ENCODE results near the gene OTUD6A.
"Not testable (repeated sequence)": the region's sequence is repeated elsewhere in the genome, so short reads cannot be mapped to it uniquely, and the experiment has no call there.

Gene OTUD6A

GRCh38 chrX:70049406-70049805, 12.9 kb upstream of the OTUD6A start:
- DNase-seq (ENCODE audit: low read depth) = no peak

- no peak for DNase-seq (ENCODE audit: low read depth)
These were observed 12.3 kb upstream of the OTUD6A start, which contains the start of gene AWAT2 for GRCh38 chrX:70049925-70050324. Gene AWAT2, minus strand, starts transcription at chrX:70049938. Its CDS starts 6 bp downstream, at chrX:70049932.

- no peak for DNase-seq (ENCODE audit: low read depth)
These were observed 9.2 kb upstream of the OTUD6A start for GRCh38 chrX:70052895-70053615.

GRCh38 chrX:70054391-70054790, 7.9 kb upstream of the OTUD6A start:
- no peak for DNase-seq (ENCODE audit: low read depth)

GRCh38 chrX:70062961-70063550, 799 bp downstream of the OTUD6A start:
- DNase-seq (ENCODE audit: low read depth) = no peak

GRCh38 chrX:70066646-70067045, 4.4 kb downstream of the OTUD6A start:
- DNase-seq (ENCODE audit: low read depth) = no peak

- DNase-seq (ENCODE audit: low read depth) = no peak
These were observed 17.0 kb downstream of the OTUD6A start for GRCh38 chrX:70079297-70079696.

GRCh38 chrX:70079870-70080269, 17.6 kb downstream of the OTUD6A start:
- DNase-seq (ENCODE audit: low read depth) = no peak

GRCh38 chrX:70082723-70083122, 20.5 kb downstream of the OTUD6A start:
- DNase-seq (ENCODE audit: low read depth) = no peak

GRCh38 chrX:70084592-70085240, 22.5 kb downstream of the OTUD6A start:
- no peak for DNase-seq (ENCODE audit: low read depth)

GRCh38 chrX:70087857-70088630, 25.8 kb downstream of the OTUD6A start:
- no peak for DNase-seq (ENCODE audit: low read depth)

- no peak for DNase-seq (ENCODE audit: low read depth)
These were observed 26.5 kb downstream of the OTUD6A start for GRCh38 chrX:70088751-70089150.

- peak; percentile 54 for DNase-seq (ENCODE audit: low read depth)
These were observed 27.5 kb downstream of the OTUD6A start for GRCh38 chrX:70089604-70090297.

- no peak for DNase-seq (ENCODE audit: low read depth)
These were observed 30.0 kb downstream of the OTUD6A start for GRCh38 chrX:70092247-70092646.

GRCh38 chrX:70096052-70096451, 33.8 kb downstream of the OTUD6A start:
- DNase-seq (ENCODE audit: low read depth) = no peak

- no peak for DNase-seq (ENCODE audit: low read depth)
These were observed 43.0 kb downstream of the OTUD6A start for GRCh38 chrX:70105229-70105628.

GRCh38 chrX:70111436-70112026, 49.3 kb downstream of the OTUD6A start:
- DNase-seq (ENCODE audit: low read depth) = not testable (repeated sequence)

Measured in GM04504 (cell line).